Measurements from ENCODE around the gene IFT20. TPM values are rescaled to one million over a fixed set of nuclear protein-coding genes. Genes with fewer than 3 reads are reported as not detected.

The IFT20 gene
- total RNA-seq, 2 experiments from 2014 or later, result 16.3 to 23.9 TPM

GRCh38 chr17:28344011-28344410 is 8.7 kb upstream of the IFT20 start:
- Histone ChIP-seq H3K4me3 (ENCODE audit: low read depth, low read length, poor library complexity, severe bottlenecking) (peak overlapping the region; percentile 19), H3K4me1 (ENCODE audit: insufficient read depth, low read length, poor library complexity, severe bottlenecking) (peaks cover 32% of the 10 kb centered on the region), H3K9me3 (ENCODE audit: low read length) (no peaks in the 10 kb centered on the region), H4K20me1 (ENCODE audit: insufficient read depth, low read length) (no peaks in the 10 kb centered on the region), H3K27ac (ENCODE audit: low read depth, low read length, poor library complexity, severe bottlenecking) (peak overlapping the region; percentile 92), H3K4me2 (ENCODE audit: low read length) (peak overlapping the region; percentile 54), H3K9me2 (ENCODE audit: insufficient read depth, low read length) (no peaks in the 10 kb centered on the region), H3K79me2 (ENCODE audit: insufficient read depth, low read depth, low read length) (no peaks in the 10 kb centered on the region), H2AFZ (ENCODE audit: low read length) (no peak overlapping the region), H3K36me3 (ENCODE audit: insufficient read depth, low read length) (peaks cover 75% of the 10 kb centered on the region)
- TF ChIP-seq EZH2phosphoT487 (IDR thresholded peaks at IDR 0.05; ENCODE audit: borderline replicate concordance, low read depth, low read length) (no peak), CTCF (conservative IDR thresholded peaks at IDR 0.05; ENCODE audit: low read length) (no peak)
- intact Hi-C loops (cut with micrococcal nuclease; ENCODE audit: unreplicated experiment), result no loop called here
- BruUV-seq (replicated peaks), result no TSS peak
- ChIA-PET POLR2A (interaction anchor here (1.2 to 1.3 kb wide), 2 partner anchors 12 to 14 kb away, joined by 4 to 5 read pairs; partner anchors contain the start of gene POLDIP2), CTCF (ENCODE audit: unreplicated experiment) (no interaction called here)
- DNase-seq (ENCODE audit: low spot score), result no peak

GRCh38 chr17:28343491-28343932 is 8.2 kb upstream of the IFT20 start:
- Histone ChIP-seq H3K4me2 (ENCODE audit: low read length) (peak overlapping the region; percentile 54), H2AFZ (ENCODE audit: low read length) (no peak overlapping the region), H4K20me1 (ENCODE audit: insufficient read depth, low read length) (no peaks in the 10 kb centered on the region), H3K4me1 (ENCODE audit: insufficient read depth, low read length, poor library complexity, severe bottlenecking) (peaks cover 32% of the 10 kb centered on the region), H3K4me3 (ENCODE audit: low read depth, low read length, poor library complexity, severe bottlenecking) (peak overlapping the region; percentile 19), H3K9me3 (ENCODE audit: low read length) (no peaks in the 10 kb centered on the region), H3K79me2 (ENCODE audit: insufficient read depth, low read depth, low read length) (no peaks in the 10 kb centered on the region), H3K9me2 (ENCODE audit: insufficient read depth, low read length) (no peaks in the 10 kb centered on the region), H3K27ac (ENCODE audit: low read depth, low read length, poor library complexity, severe bottlenecking) (peak overlapping the region; percentile 92), H3K36me3 (ENCODE audit: insufficient read depth, low read length) (peaks cover 70% of the 10 kb centered on the region)
- CTCF ChIA-PET (ENCODE audit: unreplicated experiment), result no interaction called here
- TF ChIP-seq CTCF (conservative IDR thresholded peaks at IDR 0.05; ENCODE audit: low read length) (no peak), EZH2phosphoT487 (IDR thresholded peaks at IDR 0.05; ENCODE audit: borderline replicate concordance, low read depth, low read length) (no peak)
- POLR2A ChIA-PET, result interaction anchor here (1.2 to 1.3 kb wide), 2 partner anchors 12 to 14 kb away, joined by 4 to 5 read pairs; partner anchors contain the start of gene POLDIP2
- intact Hi-C loops (cut with micrococcal nuclease; ENCODE audit: unreplicated experiment), result no loop called here
- peak; percentile 91 for DNase-seq (ENCODE audit: low spot score)
- no TSS peak for BruUV-seq (replicated peaks)

- Histone ChIP-seq H4K20me1 (ENCODE audit: insufficient read depth, low read length) (no peaks in the 10 kb centered on the region), H3K4me1 (ENCODE audit: insufficient read depth, low read length, poor library complexity, severe bottlenecking) (peaks cover 38% of the 10 kb centered on the region), H3K36me3 (ENCODE audit: insufficient read depth, low read length) (peaks cover 58% of the 10 kb centered on the region), H3K9me2 (ENCODE audit: insufficient read depth, low read length) (no peaks in the 10 kb centered on the region), H2AFZ (ENCODE audit: low read length) (no peak overlapping the region), H3K9me3 (ENCODE audit: low read length) (no peaks in the 10 kb centered on the region), H3K4me3 (ENCODE audit: low read depth, low read length, poor library complexity, severe bottlenecking) (no peak overlapping the region), H3K79me2 (ENCODE audit: insufficient read depth, low read depth, low read length) (no peaks in the 10 kb centered on the region), H3K27ac (ENCODE audit: low read depth, low read length, poor library complexity, severe bottlenecking) (peak overlapping the region; percentile 92), H3K4me2 (ENCODE audit: low read length) (no peak overlapping the region)
- intact Hi-C loops (cut with micrococcal nuclease; ENCODE audit: unreplicated experiment), result no loop called here
- POLR2A ChIA-PET, result no interaction called here
- DNase-seq (ENCODE audit: low spot score), result no peak
- no TSS peak for BruUV-seq (replicated peaks)
- TF ChIP-seq EZH2phosphoT487 (IDR thresholded peaks at IDR 0.05; ENCODE audit: borderline replicate concordance, low read depth, low read length) (no peak), CTCF (conservative IDR thresholded peaks at IDR 0.05; ENCODE audit: low read length) (no peak)
- CTCF ChIA-PET (ENCODE audit: unreplicated experiment), result no interaction called here
Observed at GRCh38 chr17:28342313-28342712, 7.0 kb upstream of the IFT20 start.

All from OCI-LY7 (cell line).